Posterior vena cava (tissue), 2 donors: Measurements from ENCODE around the gene MGME1. TPM values are rescaled to one million over a fixed set of nuclear protein-coding genes. Genes with fewer than 3 reads are reported as not detected.

Experiments used
- DNase-seq: peaks from one replicate; pipeline ENCODE4 v3.0.0-alpha.2; 2020; ENCODE audit warnings: low spot score
- intact Hi-C, 2 donors: fragments of 100-400 bp; cut with DNase I; formaldehyde crosslinking; loops; one replicate each; pipeline versions ENCODE4 v1.14.1 to v1.14.2; 2022 to 2023
- total RNA-seq, 2 donors: library from RNA; stranded (reverse); fragmentation: NEBNext Ultra II Directional; extraction: Animal tissue kit (Norgen Biotek cat#: 25700); gene quantifications; one replicate each; pipeline ENCODE4 v1.2.1, GENCODE V29; 2021
- donor health status: DM: yes; HTN: yes; CAD: no.
- donor health status: DM: yes; HTN: yes; CAD: no.

MGME1 gene
- total RNA-seq, 2 donors from 2014 or later, result 7.5 to 9.0 TPM

DNA sequence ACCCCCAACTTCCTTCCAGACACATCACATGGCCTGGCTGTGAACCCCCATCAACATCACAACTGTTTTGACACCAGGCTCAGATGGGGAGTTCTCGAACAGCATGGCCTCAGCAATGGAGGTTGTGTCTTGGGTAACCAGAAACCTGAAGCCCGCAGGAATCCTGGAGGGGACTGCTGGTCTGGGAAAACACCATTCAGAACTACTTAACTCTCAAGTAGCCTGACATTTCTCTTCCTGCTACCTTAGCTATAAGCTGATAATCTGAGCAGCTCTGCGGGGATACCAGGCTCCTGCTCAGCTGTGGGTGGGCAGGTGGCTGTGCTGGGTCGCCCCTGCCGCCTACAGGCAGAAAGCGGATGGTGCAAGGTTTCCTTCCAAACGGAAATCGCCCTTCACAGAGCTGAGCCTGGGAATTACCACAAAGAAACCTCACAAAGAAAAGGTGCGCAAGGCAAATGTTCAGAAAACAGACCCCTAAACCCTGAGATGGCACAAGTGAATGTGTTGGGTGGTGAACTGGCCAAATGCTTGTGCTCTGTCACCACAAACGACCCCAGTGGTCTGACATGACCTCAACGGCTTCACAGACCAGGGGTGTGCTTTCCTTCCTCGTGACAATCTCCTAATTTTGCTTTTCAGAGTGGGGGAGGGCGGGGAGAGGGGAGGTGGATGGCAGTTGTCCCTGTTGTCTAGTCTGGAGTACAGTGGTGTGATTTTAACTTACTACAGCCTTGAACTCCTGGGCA lies 29.8 kb upstream of the MGME1 start:
- intact Hi-C loops, result loop anchor here in 1 of 2 donors (10.0 kb wide), 1 partner anchor 434 kb away; no protein-coding TSS in a partner anchor

DNA sequence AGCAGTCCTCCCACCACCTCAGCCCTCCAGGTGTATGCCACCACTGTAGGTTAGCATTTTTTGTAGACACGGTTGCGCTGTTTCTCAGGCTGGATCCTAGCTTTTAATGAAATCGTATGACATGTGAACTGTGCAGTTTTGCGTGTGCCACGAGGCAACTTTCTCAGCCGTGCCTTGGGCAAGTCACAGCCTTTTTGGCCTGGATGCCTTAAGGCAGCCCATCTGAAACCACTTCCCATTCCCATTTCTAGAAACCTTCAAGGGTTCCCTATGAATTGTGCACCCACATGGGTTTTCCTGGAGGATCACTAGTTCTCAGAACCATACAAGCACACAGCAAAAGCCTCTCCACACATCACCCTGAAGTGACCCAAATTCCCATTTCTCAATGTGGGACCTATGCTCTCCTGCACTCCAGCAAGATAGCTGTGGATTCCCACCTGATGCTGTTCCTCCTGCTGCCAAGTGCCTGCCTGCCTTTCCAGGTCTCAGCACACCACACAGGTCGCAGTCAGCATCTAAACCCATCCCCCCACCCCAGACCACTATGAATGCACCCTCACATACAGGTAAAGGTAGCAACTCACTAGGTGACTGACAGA lies 29.1 kb upstream of the MGME1 start:
- DNase-seq, result no peak
- intact Hi-C loops, result loop anchor here in 1 of 2 donors (10.0 kb wide), 1 partner anchor 435 kb away; no protein-coding TSS in a partner anchor

More for the DNA sequence above, 29.8 kb upstream of the MGME1 start:
- peak; percentile 91 for DNase-seq

DNA sequence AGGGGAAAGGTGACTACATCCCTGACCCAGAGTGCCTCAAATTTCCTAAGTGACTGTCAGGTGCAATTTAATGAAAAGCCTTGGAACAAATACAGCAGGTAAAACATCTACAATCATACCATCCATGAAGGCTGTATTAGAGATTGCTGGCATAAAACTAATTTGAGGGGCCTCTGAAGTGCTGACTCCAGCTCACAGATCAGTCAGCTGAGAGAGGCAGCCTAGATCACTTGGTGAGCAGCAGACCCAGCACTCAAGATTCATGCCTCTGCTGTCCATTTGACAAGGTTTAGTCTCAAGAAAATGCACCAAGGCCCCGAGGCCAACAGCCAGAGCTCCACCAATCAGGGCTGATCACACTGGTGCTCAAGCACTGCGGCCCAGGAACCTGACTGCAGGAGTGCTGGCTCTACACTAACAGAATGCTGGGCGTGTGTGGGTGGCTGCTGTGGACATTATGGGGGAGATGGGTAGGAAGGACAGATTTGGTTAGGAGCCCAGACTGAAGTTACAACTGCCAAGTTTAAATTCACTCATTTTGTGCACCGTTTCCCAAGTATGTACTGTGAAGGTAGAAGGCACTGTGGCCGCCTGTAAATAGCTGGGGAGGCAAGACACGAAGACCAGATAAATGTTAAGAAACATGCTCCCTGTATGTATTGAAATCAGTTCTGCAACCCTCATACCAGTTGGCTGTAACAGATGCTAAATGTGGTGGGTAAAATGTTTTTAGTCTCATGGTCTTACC lies 28.4 kb upstream of the MGME1 start:
- no peak for DNase-seq
- intact Hi-C loops, result no loop called here

DNA sequence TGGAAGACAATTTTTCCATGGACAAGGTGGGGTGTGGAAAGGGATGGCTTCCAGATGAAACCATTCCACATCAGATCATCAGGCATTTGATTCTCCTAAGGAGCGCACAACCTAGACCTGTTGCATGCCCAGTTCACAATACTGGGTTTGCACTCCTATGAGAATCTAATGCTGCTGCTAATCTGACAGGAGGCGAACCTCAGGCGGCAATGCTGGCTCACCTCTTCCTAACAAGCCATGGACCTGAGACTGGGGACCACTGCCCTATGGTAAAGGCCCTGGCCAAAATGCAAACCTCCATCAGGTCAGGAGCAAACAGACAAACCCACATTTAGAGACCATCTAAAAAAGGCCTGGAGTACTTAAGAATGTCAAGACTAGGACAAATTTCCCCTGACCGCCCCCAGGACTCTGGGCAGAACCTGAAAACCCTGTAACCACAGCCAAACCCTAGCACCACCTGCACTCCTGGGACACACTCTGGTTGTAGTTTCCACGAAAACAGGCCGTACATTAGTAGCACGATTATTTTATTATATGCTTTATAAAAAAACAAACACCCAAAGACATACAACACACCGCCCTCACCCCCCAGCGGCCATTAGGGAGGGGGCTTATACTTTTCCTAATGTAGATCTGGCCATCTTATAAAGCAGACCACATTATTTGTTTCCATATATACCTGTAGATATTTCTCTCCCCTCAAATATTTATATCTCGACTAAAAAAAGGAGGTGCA lies 27.6 kb upstream of the MGME1 start:
- intact Hi-C loops, result no loop called here
- DNase-seq, result no peak

DNA sequence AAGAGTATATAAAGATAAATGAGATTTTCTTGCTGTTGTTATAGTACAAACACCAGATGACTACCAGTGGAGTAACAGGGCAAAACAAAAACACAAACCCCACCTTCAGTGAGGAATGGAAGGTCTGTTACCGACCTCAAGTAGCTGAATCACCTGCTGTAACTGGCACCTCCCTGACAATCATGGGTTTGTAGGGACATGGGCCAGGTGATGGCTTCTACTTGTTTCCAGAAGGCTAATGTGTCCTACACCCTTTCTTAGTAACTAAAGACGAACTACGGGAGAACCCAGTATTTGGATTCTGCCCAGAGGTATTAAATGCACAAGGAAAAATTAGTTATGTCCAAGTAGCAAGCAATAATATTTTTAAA lies 27.0 kb upstream of the MGME1 start:
- intact Hi-C loops, result no loop called here
- DNase-seq, result no peak

DNA sequence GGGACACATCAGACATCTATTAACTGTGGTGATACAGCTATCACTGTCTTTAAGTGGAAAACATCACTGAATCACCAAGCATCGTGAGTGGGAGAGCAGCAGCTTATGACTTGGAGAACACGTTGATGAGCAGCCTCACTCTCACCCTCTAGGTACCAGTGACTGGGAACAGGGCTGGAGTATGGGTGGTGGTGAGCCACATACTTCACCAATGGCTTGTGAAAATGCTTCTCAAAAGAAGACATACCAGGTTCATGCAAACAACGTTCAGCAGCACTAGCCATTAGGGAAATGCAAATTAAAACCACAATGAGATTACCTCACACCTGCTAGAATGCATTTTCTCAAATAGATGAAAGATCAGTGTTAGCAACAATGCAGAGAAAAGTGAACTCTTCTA lies 25.5 kb upstream of the MGME1 start:
- intact Hi-C loops, result no loop called here
- DNase-seq, result no peak

DNA sequence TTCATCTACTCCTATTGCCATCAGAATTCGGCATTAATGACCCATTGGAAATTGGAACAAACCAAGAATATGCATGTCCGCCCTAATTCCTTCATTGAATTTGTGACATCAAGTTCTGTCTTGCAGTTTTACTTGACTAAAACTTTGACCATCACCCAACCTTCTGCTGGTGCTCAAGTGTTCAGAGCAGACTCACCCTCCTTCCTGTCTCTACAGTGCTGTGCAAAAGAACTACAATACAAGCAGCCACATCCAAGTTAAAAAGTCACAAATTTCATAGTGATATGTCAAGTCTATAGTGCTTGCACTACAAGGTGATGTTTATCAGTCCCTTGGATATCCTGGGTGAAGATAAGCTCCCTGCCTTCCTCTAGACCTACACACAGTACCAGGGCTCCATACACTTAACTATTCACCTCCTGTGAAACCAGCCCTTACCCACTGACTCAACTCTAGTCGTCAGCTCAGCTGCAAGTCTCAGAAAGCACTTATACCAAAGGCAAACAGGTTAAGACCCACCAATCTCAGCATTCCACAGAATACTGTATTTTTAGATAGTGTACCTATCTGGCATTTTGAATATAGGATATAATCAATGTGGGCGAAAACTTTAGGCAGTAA lies 23.9 kb upstream of the MGME1 start:
- DNase-seq, result no peak
- intact Hi-C loops, result no loop called here

DNA sequence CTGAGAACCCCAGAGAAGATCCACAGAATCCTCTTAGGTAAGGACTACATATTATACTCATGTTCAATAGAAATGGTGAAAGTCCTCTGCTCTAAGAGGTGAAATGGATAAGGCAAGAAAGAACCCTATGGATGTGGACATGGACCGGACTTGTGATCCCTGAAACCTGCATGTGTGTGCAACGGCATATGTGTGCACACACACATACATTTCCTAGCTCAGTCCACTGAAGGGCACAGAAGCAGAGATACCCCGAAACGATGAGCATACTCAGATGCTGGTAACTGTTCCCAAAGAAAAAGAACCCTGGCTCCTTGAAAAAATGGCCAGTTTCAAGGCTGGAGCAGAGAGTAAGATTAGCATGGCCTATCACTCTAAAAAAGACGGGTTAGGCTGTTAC lies 22.8 kb upstream of the MGME1 start:
- intact Hi-C loops, result no loop called here
- DNase-seq, result no peak

DNA sequence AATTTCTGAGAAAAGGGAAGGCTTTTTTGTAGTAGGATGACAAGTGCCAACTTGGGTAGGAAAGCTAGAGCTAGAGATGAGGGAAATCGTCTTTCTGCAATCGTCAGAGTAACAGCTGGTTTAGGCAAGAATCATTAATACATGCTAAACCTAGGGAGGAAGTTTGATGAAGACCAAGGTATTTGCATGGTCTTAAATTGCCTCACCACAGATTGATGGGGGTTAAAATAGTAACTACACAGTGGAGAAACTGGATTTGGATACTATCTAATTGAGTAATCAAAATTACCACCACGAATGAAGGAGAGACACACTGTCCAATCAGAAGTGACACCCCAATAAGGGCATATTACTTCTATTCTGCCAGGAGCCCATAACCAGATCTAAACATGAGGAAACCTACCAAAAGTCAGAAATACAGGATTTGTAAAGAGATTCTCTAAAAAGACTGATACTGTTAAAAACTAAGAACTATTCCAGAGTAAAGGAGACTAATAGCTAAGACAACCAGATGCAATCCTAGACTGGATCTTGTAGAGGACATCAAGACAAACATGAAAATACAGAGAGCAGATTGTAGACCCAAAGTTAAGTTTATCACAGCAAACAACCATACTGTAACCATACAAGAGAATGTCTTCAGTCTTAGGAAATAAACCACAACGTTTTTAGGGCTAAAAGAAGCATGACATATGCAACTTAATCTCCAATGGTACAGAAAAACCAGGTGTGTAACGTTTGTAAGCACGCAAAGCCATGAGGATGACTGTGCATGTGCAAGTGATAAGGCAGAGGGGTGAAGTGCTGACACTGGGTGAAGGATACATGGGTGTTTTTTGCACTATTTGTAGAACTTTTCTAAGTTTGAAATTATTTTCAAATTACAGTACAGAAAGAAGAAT lies 22.0 kb upstream of the MGME1 start:
- intact Hi-C loops, result no loop called here
- no peak for DNase-seq

DNA sequence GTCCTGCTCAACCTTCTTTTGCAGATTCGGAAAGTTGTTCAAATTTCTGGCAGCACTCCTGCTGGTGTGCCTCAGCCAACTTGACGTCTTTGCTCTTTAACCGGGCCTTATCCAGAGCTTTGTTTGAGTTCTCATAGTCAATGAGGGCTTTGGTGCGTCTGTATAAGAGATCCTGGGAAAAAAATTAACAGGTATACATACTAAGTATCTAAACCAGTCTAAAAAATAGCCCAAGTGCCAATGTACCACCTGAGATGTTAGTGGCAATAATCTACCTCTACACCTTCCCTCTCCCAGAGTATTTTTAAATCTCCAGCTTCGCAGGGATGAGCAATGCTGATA lies 21.4 kb upstream of the MGME1 start:
- DNase-seq, result no peak
- intact Hi-C loops, result no loop called here

DNA sequence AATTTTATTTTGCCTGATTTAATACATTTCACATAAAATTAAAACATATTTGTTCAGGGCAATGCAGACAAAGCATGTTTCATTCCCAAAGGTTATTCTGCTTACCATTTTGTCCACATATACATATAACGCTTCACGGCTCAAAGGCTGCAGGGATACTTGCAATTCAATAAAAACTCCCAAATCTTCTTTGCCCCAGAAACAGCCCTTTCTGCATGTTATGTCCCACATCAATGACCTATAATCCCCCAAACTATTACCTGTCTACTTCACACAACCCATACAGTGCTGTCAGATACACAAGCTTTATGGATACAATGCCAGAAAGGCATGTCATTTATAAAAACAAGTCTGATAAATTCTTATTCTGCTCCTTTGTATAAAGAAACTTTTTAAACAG lies 20.4 kb upstream of the MGME1 start:
- DNase-seq, result no peak
- intact Hi-C loops, result no loop called here

DNA sequence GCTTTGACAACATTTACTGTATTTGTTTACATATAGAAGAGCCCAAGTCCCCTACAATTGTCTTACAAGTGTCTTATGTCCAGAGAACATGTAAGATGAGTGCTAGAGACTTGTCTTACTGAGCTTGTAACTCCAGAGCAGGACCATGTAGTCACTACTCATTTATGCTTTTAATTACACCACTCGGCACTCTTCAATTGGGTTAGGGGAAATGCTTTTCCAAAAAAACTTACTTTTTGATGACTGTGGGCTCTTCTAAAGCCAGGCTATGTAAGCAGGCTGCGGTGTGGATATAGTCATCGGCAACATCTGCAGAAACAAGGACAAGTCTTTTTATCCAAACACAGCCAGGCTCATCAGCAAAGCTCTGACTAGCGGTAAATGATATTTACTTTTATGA lies 18.9 kb upstream of the MGME1 start:
- no peak for DNase-seq
- intact Hi-C loops, result no loop called here

DNA sequence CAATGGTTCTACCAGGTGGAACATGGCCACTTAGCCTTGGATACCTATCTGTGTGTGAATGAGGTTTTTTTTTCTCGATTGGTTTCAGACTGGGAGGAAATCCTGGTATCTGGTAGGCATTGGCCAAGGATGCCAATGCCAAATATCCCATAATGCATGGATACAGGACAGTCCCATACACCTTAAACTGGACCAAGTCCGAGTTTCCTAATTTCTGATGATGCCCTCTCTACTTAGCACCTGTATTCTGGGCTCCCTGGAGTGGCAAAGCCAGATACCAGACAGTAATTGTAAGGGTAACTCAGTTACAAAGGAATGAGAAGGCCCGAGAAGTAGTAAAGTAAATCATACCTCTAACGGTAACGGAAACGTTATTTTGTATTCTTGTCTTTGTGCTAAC lies 18.1 kb upstream of the MGME1 start:
- no peak for DNase-seq
- intact Hi-C loops, result no loop called here

DNA sequence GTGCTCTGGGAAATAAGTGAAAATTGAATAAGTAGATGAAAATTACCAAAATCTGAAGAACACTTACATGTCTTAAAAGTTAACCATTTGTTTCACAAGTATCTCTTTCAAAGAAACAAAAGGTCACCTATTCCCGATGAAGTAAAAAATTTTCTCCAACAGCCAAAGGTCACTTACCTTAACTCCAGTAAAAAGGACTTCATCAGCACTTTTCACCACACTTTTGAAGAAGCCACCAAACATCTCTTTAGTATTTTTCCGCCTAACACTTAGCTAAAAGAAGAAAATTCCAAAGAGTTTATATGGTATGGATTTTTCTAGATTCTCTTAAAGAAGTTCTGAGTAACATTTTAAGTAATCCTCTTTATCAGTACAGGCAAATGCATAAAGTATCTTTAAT lies 17.5 kb upstream of the MGME1 start:
- DNase-seq, result no peak
- intact Hi-C loops, result no loop called here

DNA sequence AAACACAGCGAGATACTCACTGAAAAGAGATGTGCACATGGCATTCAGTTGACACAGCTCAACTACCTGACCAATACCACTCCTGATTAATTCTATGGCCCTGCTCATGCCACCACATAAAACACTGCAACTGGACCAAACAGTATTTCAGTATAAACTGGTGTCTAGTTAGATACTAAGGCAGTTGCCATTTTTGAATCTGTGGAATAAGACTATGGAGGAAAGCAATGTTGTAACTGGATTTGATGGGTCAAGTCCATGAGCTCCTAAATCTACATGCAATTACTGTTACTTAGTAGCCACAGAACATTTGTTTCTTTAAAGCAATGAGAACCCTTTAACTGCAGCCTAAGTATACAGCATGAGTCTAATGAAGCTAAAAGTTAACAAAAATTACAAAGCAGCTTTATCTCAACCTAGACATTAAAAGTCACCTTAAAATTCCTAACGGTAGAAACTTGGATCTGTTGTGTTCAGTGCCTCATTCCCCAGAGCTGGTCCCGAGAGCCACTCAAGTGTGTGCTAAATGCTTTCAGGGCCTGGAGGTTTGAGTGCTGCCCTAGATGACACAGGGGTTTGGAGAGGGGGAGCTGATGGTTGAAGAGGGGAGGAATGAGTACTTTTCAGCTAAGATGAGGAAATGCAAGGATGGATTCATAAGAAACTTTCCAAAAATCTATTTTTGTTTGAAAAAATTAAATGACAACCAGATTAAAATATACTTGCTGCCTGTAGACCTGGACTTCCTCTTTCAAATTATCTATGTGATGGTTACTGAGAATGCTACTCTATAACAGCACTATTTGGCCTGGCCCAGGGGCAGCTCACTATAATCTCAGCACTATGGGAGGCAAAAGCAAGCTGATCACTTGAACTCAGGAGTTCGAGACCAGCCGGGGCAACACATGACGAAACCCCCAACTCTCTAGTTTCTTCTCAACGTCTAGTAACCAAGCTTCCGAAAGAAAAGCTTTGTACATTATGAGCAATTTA lies 15.8 kb upstream of the MGME1 start:
- intact Hi-C loops, result no loop called here
- no peak for DNase-seq

DNA sequence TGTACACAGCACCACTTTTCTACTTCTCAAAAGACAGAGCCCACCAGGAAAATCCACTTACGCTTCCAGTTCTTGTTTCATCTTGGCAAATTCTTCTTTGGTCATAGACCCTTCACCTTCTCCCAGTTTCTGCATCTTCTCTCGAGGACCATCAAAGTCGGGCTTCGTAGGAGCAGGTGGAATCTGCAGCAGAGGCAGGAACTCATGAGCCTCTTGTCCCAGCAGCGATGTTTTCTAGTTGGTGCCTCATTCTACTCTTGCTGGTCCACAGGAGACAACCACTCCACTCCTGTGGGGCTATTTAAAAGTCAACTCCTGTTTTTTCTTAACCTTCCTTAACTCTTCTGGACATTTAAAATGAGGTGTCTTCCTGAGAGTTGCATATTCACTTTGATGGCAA lies 14.9 kb upstream of the MGME1 start:
- intact Hi-C loops, result no loop called here
- DNase-seq, result no peak

DNA sequence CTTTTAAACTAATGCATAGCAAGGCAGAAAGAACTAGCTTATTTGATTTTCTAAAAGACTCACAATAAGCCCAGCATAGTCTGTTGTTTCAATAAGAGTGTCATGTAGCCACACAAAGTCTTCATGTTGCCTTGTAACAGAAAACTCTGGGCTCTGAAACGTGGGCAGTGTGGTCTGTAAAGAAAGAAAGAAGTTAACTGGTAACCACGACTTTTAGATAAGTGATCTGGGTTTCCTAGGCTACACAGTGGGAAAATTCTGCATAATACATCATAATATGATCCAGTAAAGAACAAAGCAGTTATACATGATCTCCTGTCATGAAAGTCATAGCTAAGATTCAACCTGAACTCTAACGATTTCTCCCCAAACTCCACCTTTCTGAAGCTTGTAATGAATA lies 13.5 kb upstream of the MGME1 start:
- intact Hi-C loops, result no loop called here

More for the DNA sequence above, 13.5 kb upstream of the MGME1 start:
- no peak for DNase-seq
